ENCODE data around the gene PROM2. TPM values are rescaled to one million over a fixed set of nuclear protein-coding genes. Genes with fewer than 3 reads are reported as not detected.

PROM2 gene
- total RNA-seq, 1 donor from 2014 or later = 22.1 TPM

DNA sequence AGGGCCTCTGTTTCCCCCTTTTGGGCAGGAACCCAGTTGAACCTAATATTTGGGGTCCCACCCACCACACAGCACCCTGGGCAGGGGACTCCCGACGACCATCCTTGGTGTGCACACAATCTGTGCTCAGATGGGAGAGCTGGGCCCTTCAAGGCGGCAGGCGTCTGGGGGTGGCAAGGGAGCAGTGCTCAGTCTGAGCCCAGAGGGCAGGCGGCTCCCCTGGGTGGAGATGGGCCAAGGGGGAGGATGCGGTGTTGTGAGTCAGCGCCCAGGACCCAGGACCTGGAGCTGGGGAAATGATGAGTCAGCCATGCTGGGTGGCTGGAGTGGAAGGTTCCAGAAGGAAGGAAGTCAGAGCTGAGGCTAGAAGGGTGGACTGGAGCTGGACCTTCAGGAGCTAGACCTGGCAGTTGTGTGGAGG is 3.8 kb downstream of the PROM2 start:
- Mint-ChIP-seq H3K27ac (no peak overlapping the region), H3K4me3 (no peak overlapping the region), H3K9me3 (no peaks in the 10 kb centered on the region), H3K4me1 (peaks cover 13% of the 10 kb centered on the region), H3K36me3 (no peaks in the 10 kb centered on the region), H3K27me3 (ENCODE audit: low read depth) (no peaks in the 10 kb centered on the region)
- TF ChIP-seq, protein P1, sequence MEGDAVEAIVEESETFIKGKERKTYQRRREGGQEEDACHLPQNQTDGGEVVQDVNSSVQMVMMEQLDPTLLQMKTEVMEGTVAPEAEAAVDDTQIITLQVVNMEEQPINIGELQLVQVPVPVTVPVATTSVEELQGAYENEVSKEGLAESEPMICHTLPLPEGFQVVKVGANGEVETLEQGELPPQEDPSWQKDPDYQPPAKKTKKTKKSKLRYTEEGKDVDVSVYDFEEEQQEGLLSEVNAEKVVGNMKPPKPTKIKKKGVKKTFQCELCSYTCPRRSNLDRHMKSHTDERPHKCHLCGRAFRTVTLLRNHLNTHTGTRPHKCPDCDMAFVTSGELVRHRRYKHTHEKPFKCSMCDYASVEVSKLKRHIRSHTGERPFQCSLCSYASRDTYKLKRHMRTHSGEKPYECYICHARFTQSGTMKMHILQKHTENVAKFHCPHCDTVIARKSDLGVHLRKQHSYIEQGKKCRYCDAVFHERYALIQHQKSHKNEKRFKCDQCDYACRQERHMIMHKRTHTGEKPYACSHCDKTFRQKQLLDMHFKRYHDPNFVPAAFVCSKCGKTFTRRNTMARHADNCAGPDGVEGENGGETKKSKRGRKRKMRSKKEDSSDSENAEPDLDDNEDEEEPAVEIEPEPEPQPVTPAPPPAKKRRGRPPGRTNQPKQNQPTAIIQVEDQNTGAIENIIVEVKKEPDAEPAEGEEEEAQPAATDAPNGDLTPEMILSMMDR (IDR thresholded peaks at IDR 0.05; ENCODE audit: unreplicated experiment) = no peak
- DNase-seq (ENCODE audit: low spot score in 2 of 2, unreplicated experiment in 2 of 2) = no peak

DNA sequence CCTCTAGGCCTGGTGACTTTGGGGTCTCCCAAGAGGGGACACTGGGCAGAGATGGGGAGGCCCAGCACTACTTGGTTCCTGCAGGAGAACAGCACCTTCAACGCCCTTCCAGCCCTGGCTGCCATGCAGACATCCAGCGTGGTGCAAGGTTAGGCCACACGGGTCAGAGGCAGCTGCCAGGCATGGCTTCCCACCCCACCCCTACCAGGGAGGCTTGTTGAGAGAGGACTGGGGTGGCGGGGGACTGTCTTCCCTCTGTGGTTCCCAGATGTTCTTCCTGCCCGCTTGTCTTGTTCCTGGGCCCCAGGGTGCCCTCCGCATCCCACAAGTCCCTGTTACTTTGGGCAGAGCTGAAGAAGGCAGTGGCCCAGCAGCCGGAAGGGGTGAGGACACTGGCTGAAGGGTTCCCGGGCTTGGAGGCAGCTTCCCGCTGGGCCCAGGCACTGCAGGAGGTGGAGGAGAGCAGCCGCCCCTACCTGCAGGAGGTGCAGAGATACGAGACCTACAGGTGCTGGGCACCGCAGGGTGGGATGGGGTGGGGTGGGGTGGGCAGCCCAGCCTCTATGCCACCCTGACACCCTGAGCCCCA is 4.5 kb downstream of the PROM2 start:
- Mint-ChIP-seq H3K27me3 (ENCODE audit: low read depth) (no peaks in the 10 kb centered on the region), H3K9me3 (no peaks in the 10 kb centered on the region), H3K27ac (no peak overlapping the region), H3K4me3 (no peak overlapping the region), H3K36me3 (no peaks in the 10 kb centered on the region), H3K4me1 (peaks cover 13% of the 10 kb centered on the region)
- no peak for DNase-seq (ENCODE audit: low spot score in 2 of 2, unreplicated experiment in 2 of 2)
- TF ChIP-seq, protein P1 (IDR thresholded peaks at IDR 0.05; ENCODE audit: unreplicated experiment) = no peak

DNA sequence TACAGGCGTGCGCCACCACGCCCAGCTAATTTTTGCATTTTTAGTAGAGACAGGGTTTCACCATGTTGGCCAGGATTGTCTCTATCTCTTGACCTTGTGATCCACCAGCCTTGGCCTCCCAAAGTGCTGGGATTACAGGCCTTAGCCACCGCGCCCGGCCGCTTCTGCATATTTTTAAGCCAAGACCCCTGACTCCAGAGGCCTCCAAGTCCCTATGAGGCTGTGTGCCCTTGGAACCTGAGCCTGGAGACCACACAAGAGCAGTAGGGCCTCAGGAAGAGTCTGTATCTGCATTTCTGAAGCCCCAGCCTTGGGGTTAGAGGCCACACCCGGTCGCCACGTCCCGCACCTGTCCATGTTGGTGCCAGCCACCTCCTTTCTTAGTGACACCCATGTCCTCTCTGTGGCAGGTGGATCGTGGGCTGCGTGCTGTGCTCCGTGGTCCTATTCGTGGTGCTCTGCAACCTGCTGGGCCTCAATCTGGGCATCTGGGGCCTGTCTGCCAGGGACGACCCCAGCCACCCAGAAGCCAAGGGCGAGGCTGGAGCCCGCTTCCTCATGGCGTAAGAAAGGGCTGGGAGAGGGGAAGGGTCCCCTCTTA is 5.3 kb downstream of the PROM2 start:
- H3K36me3 Mint-ChIP-seq = no peaks in the 10 kb centered on the region
- H3K27ac Mint-ChIP-seq = no peak overlapping the region
- TF ChIP-seq, protein P1 (IDR thresholded peaks at IDR 0.05; ENCODE audit: unreplicated experiment) = no peak
- H3K9me3 Mint-ChIP-seq = no peaks in the 10 kb centered on the region
- H3K4me3 Mint-ChIP-seq = no peak overlapping the region
- H3K4me1 Mint-ChIP-seq = peaks cover 11% of the 10 kb centered on the region
- DNase-seq (ENCODE audit: low spot score in 2 of 2, unreplicated experiment in 2 of 2) = no peak
- H3K27me3 Mint-ChIP-seq (ENCODE audit: low read depth) = no peaks in the 10 kb centered on the region

DNA sequence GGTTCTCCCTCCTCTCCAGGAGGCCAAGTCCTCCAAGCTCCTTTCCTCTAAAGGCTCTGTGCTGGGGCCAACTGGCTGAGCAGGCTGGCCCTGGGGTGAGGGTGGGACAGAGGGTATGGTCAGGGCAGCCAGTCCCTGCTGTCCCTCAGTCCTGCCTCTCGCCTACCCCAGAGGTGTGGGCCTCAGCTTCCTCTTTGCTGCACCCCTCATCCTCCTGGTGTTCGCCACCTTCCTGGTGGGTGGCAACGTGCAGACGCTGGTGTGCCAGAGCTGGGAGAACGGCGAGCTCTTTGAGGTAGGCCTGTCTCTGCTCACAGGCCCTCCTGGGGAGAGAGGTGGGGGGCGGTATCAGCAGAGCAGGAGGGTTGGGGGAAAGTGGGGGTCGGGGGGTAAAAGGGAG is 6.8 kb downstream of the PROM2 start:
- no peaks in the 10 kb centered on the region for H3K27me3 Mint-ChIP-seq (ENCODE audit: low read depth)
- H3K4me1 Mint-ChIP-seq = peaks cover 2% of the 10 kb centered on the region
- no peaks in the 10 kb centered on the region for H3K36me3 Mint-ChIP-seq
- no peak overlapping the region for H3K27ac Mint-ChIP-seq
- TF ChIP-seq, protein P1 (IDR thresholded peaks at IDR 0.05; ENCODE audit: unreplicated experiment) = no peak
- H3K4me3 Mint-ChIP-seq = no peak overlapping the region
- no peaks in the 10 kb centered on the region for H3K9me3 Mint-ChIP-seq
- DNase-seq (ENCODE audit: low spot score in 2 of 2, unreplicated experiment in 2 of 2) = no peak

DNA sequence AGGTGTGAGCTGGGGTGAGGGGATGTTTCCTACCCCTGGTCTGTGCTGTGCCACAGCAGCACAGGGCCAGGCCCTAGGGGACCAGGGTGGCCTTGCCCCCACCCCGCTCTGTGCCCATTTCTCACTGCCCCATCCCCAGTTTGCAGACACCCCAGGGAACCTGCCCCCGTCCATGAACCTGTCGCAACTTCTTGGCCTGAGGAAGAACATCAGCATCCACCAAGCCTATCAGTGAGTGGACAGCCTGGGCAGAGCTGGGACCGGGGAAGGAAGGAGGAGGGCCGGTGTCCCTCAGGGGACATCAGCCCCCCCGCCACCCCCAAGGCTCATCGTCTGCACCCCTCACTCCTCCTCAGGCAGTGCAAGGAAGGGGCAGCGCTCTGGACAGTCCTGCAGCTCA is 7.5 kb downstream of the PROM2 start:
- Mint-ChIP-seq H3K36me3 (no peaks in the 10 kb centered on the region), H3K9me3 (no peaks in the 10 kb centered on the region), H3K4me3 (no peak overlapping the region), H3K27me3 (ENCODE audit: low read depth) (no peaks in the 10 kb centered on the region), H3K4me1 (no peaks in the 10 kb centered on the region), H3K27ac (no peak overlapping the region)
- no peak for DNase-seq (ENCODE audit: low spot score in 2 of 2, unreplicated experiment in 2 of 2)
- TF ChIP-seq, protein P1 (IDR thresholded peaks at IDR 0.05; ENCODE audit: unreplicated experiment) = no peak
